Esophagus squamous epithelium (tissue), 4 donors: Measurements from ENCODE around the gene C16orf54.

Source experiments
- CTCF ChIP-seq, 6 experiments: fragments of 450-650 bp in 4 of 6; fragments of 200-600 bp in 2 of 6; sonication (generic) in 2 of 6; IDR thresholded peaks; one replicate each; pipeline ENCODE4 v1.5.1; 2016 to 2019; ENCODE audit warnings: antibody characterized with exemption in 6 of 6, mild to moderate bottlenecking in 4 of 6, moderate library complexity in 4 of 6
- POLR2A ChIP-seq, 4 donors: fragments of 450-650 bp; IDR thresholded peaks; one replicate each; pipeline ENCODE4 v1.6.1; 2017; ENCODE audit warnings: antibody characterized with exemption in 4 of 4, mild to moderate bottlenecking in 4 of 4, moderate library complexity in 3 of 4

- no peak for TF ChIP-seq CTCF (IDR thresholded peaks at IDR 0.05)
- TF ChIP-seq POLR2A (IDR thresholded peaks at IDR 0.05): no peak
Observed at GRCh38 chr16:29698042-29698441, 47.7 kb downstream of the C16orf54 start.
